ENCODE measurements around the gene ARID1B.

DNA sequence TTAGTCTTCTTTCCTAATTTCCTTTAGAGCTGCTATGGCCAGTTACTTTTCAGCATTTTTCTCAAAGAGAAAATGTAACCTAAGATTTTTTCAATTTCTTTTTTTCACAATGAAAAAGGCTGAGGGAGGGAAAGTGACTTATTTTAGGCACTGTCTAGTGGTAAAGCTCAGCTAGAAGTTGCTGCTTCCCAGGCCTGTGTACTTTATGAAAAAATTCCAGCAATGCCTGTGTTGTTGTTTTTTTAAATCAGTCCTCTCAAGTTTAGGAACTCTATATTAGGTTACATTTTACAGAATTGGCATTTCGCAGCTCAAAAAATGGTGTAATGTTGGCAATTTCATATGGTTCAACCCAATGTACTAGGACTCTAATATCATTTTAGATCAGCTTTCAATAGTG lies 269.6 kb downstream of the ARID1B start:
- no peak for TF ChIP-seq CTCF (conservative IDR thresholded peaks at IDR 0.05; ENCODE audit: low read depth, low read length)
- TF ChIP-seq EZH2 (IDR thresholded peaks at IDR 0.05; ENCODE audit: borderline replicate concordance, low read depth, low read length, poor library complexity, severe bottlenecking): no peak
